HG03175 (cell line): ENCODE results near the gene VRTN.

Source experiments
- ATAC-seq: cut with Tn5 transposase; IDR thresholded peaks from one replicate; pipeline ENCODE4 v1.9.1; 2021; ENCODE audit warnings: mild to moderate bottlenecking, moderate library complexity; ENCODE audit not compliant: unreplicated experiment

The VRTN gene

DNA sequence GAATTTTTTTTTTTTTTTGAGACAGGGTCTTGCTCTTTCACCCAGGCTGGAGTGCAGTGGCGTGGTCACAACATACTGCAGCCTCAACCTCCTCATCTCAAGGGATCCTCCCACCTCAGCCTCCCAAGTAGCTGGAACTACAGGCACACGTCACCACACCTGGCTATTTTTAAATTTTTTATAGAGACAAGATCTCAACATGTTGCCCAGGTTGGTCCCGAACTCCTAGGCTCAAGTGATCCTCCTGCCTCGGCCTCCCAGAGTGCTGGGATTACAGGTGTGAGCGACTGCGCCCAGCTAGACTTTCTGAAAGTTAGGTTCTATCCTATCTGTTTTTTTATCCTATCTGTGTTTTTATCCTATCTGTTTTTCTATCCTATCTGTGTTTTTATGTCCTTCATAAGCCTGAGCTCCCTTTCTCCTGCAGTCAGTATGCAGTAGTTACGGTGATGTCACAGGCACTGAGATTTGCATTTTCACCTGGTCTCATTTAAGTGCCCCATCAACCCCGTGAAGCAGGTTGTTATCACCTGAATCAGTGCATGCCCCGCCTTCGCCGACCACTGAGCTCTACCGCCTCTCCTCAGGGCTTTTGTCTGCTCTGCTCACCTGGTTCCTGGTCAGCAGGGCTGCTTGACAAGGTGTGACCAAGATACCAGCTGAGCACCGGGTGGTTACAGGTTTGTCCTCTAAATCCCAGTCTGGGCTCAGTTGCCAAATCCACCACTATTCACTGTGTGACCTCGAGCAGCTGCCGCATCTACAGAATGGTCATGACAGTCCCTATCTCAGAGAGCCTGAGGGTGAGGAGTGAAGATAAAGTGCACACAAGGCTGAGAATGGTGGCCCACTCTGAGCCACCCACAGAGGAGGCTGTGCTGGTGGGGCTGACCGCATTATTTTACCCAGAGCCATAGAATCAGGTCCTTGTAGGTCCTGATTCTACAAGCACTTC is 44.6 kb downstream of the VRTN start:
- ATAC-seq = no peak

DNA sequence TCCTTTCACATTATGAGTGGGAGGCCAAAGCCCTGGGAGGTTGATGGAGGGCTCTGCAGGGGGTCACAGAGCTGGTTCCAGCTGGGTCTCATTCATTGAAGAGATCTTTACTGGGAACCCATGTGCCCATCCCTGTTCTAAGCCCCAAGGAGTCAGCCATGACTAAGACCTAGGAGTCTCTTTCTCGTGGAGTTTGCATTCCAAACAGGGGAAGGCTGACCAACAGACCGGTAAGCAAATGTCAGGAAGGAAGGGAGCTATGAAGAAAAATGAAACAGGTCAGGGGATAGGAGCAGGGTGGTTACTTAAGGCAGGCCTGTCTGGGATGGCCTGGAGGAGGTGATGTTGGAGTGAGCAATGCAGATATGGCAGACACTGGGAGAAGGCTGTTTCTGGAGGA is 46.3 kb downstream of the VRTN start:
- no peak for ATAC-seq

DNA sequence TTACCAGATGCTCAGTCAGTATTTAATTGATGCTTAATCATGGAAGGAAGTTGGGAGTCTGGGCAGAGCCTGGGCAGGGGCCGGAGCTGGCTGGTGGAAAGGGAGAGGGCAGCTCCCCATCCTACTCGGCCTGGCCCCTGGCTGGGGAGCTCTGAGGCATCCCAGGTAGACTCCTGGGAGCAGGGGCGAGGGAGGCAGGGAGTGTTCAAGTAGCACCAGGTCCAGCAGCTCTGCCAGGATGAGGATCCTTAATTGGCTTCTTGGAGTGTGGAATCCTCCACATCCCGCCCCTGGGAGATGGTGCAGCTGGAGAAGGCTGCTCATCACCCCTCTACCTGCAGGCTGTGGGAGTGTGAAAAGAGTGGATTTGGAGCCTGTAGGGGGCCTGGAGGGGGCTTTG is 46.8 kb downstream of the VRTN start:
- ATAC-seq = no peak

DNA sequence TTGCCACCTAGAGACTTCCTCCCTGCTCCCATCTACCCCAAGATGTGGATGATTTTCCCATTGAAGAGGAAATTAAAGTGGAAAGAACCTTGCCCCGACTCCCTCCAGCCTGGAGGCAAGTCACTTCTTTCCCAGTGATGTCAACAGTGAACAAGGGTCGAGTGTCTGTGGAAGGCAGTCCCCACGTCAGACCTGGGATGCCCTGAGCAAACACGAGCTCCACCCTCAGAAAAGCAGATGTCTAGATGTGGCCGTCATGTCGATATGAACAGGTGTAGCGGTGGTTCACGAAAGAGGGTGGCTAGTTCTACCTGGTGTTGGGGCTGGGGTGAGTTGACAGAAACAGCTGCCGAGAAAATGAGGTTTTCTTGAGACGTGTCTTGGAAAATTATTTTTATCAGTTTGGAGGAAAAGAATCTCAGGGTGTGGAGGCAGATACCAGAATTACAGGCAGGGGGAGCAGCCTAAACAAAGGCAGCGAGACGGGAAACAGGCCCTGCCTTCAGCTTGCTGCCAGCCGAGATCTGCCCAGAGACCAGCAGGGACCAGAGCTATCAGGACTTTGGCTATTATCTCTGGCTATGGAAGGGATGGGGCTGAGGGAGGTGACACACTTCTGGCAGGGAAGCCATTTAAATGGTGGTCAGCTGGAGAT is 51.9 kb downstream of the VRTN start:
- no peak for ATAC-seq

DNA sequence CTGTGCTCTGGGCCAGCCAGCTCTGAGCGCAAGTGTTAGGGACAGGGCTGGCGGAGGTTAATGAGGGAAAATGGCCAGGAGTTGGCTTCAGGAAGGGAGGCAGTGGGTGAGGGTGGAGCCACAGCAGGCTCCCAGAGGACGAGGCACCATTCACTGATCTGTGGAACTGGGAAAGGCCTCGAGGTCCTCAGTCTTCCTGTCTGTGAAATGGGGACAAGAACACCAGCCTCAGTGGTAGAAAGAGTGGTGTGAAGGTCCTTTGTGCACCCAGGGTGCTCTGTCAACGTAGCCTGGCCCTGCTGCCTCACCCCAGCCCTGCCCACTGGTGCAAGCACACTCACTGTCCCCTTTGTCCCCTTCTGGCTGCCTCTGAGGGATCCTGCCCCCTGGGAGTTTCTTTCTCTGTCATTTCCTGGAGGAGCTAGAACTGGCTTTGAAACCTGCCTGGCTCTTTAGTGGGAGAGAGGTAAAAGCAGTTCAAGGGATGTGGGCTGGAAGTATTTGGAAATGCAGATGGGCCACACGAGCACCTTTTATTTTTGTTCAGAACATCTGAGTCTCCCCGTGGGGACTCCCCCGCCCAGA is 52.7 kb downstream of the VRTN start:
- ATAC-seq = no peak

DNA sequence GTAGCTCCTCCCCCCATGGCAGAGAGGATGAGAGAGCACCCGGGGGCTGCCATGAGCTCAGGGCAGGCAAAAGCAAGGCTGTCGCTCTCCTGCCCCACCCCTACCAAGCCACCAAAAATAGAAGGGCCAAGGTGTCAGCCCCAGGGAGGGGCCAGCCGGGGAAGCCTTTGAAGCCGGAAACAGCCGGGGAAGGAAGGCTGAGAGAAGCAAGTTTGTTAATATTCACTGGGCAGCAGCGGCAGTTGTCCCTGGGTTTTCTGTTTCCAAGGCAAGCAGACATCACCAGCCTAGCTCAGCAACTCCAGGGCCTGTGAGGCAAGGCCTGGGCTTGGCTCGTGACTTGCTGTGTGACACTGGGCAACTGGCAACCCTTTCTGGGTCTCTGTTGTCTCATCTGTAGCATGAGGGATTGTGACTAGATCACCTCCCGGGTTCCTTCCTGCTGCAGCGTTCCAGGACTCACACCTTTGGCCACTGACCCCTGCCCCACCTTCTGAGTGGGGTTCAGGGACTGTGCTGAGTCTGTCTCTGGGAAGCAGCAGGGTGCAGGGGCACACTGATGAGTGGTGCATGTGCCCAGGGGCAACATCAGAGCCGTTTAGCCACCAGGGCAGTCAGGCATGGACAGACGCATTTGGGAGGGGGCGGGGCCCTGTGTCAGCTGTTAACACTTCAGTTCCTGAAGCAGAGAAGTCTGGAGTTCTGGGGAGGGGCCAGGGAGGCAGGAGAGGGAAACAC is 53.4 kb downstream of the VRTN start:
- peak; percentile 83 for ATAC-seq

DNA sequence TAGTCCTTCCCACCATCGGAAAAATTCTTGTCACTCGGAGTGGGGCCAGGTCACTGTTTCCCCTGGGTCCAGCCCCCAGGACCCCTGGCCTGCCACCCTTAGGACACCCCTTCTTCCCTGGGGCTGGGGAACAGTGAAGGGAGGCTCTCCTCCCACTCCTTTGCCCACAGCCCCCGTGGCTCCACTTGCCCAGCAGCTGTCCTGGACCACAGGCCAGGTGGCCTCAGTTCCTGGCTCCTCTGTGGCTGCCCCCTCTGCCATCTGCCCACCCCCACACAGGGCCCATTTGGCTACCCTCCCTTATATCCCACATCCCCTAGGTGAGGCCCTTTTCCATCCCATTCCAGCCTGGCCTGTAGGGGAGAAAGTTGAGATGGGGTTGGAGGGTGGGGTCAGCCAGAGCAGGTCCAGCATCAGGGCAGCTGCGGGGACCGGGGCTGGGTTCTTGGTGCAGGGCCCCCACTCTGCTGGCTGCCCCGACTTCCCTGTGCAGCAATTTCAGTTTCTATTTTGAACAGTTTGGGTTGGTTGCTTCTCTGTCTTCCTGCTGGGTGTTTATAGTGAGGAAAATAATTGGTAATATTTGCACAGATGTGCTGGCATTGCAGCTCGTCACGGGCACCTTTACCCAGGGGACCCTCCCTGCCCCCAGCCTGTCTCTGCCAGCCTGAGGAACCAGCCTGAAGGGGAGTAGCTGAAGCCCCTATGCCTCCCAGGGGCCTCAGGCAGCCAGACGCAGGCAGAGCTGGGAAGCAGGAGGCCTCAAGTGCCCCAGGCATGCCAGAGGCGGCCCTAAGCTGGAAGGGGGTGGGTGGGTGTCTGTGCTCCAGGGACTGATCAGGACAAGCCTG is 54.4 kb downstream of the VRTN start:
- ATAC-seq = no peak

DNA sequence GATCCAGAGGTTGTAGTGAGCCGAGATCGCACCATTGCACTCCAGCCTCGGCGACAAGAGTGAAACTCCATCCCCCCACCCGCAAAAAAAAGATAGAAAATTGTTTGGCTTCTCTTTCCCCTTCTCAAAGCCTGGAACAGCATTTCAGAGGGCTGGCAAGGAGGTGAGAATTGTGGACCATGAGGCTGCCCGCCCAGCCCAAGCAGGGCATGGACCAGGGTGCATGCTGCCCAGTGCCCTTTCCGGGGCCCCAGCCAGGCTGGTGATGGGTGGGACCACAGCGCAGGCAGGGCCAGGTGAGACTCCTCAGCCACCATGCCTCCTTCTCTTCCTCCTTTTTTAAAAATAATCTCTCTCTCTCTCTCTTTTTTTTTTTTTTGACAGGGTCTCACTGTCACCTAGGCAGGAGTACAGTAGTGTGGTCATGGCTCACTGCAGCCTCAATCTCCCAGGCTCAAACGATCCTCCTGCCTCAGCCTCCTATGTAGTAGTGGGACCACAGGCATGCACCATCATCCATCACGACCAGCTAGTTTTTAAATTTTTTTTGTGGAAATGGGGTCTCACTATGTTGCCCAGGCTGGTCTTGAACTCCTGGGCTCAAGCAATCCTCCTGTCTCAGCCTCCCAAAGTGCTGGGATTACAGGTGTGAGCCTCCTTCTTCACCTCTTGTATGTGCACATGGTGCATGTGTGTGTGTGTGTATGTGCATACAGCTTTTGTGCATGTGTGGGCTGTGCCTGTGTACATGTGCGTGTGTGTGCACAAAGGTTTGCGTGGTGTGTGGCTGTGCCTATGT is 55.5 kb downstream of the VRTN start:
- ATAC-seq = no peak

DNA sequence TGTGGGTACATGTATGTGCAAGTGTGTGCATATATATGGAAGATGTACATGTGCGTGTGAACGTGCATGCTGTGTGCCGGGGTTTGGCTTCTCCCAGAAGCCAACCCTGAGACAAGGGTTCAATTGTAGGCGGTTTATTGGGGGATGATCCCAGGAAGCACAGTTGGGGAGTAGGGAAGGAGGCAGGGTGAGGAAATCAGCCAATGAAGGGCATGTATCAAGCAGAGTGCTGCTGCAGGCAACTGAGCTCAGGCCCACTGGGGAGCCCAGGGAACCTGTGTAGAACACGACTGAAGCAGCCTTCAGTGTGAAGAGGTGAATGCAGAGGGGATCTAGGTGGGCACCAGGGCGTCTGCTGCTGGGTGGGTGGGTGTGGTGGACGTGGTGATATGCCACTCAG is 56.2 kb downstream of the VRTN start:
- ATAC-seq = no peak

DNA sequence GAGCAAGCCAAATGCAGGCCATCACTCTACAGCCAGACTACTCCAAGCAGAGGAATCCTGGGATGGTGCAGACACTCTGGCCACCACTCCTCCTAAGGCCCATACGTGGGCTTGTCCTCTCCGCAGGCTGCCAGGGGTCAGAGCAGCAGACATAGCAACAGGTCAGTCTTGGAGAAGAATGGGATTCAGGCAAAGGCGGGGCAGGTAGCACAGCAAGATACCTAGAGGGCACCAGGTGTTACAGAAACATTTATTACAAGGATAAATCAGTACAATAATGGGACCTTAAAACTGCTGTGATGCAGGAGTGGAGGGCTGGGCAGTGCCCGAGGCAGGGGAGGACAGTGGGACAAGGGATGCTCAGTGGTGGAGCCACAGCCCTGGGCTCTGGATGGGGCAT is 57.4 kb downstream of the VRTN start:
- ATAC-seq = no peak

DNA sequence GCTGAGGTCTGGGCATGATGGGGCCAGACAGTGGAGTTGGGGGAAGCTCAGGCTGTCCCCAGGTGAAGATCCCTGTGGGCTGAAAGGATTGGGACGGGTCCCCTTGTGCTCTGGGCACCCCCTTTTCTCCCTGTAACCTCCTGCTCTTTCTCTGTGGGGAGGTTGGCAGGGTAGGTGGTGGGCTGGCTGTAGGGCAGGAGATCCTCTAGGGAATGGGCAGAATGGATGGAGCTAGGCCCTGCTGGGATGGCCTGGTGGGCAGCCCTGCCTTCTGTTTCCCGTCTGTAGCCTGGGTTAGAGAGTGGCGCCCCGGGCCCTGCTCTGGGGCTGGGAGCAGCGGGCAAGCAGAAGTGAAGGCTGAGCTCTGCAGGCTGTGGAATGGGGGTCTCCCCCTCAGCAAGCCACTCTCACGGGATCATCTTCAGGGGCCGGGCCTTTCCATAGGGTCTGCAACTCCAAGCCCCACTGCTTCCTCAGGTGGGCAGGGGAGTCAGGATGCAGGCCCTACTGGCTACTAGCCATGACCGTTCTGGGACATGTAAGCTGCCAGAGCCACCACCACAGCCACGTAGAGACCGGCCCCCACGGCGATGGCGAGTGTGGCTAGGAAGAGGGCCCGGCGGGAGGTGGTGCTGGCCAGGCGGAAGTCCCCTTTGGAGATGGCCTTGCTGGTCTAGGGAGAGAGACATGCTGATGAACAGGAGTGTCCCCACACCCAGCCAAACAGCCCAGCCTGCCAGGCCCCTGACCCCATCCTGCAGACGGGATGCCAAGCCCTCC is 58.9 kb downstream of the VRTN start:
- no peak for ATAC-seq

DNA sequence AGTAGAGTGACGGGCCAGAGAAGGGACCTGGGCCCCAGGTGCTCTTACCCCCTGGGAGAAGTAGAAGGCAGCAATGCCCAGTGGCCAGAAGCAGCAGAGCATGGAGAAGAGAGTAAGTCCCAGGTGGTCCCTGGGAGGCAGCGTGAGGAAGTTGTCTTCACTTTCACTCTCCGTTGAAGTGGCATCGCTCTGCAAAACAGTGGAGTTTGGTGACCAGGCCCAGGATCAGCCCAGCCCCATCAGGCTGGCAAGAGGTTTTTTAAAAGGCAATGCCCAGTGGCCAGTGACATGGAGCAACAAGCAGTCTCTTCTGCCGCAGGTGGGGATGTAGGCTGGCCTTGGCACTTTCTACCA is 59.5 kb downstream of the VRTN start:
- ATAC-seq = no peak

DNA sequence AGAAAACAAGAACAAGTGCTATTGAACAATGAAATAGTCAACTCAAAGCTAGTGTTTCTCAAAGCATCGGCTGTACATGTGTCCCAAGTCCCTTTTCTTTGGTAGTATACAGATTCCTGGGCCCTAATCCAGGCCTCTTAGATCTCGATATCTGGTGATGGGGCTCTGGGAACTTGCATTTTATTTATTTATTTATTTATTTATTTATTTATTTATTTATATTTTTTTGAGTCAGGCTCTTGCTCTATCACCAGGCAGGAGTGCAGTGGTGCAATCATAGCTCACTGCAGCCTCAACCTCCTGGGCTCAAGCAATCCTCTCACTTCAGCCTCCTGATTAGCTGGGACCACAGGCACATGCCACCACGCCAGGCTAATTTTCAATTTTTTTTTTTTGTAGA is 60.6 kb downstream of the VRTN start:
- no peak for ATAC-seq

DNA sequence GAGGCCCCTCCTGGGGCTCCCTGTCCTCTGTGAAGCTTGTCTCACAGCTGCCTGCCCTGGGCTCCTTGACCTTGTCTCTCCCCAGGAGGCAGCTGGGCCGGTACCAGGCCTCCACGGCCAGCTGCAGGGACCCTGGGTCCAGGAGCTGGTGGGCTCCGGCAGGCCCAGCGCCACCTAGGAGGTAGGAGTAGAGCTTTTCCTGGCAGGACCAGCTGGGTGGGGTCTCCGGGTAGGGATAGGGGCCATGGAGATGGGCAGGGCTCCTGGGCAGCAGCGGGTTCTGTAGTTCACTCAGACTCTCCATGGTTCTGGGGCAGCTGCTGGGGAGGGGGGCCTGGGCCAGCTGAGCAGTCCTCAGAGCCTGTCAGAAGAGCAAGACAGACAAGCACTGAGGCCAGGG is 61.2 kb downstream of the VRTN start:
- ATAC-seq = no peak
